HCT116 (cell line): Measurements from ENCODE around the gene C4orf54. TPM values are rescaled to one million over a fixed set of nuclear protein-coding genes. Genes with fewer than 3 reads are reported as not detected.

Experiments
- total RNA-seq: library from RNA; stranded (reverse); gene quantifications from one replicate; pipeline ENCODE4 v1.2.1, GENCODE V29; 2021; ENCODE audit not compliant: unreplicated experiment

Gene C4orf54
- total RNA-seq, 1 experiment from 2014 or later, result not detected

Other genes with a start within 250 kb of the C4orf54 start
- gene ADH7, start 222.5 kb downstream of the C4orf54 start, total RNA-seq, result not detected
- not detected for gene C4orf17, start 146.8 kb downstream of the C4orf54 start, total RNA-seq
- 7.4 TPM for gene TRMT10A, start 93.8 kb downstream of the C4orf54 start, total RNA-seq
- gene MTTP, start 83.0 kb downstream of the C4orf54 start, total RNA-seq, result 0.20 TPM
- 0.76 TPM for gene DAPP1, start 159.0 kb upstream of the C4orf54 start, total RNA-seq
- 21.0 TPM for gene LAMTOR3, start 236.6 kb upstream of the C4orf54 start, total RNA-seq